Measurements from ENCODE around the gene TSPAN18.

DNA sequence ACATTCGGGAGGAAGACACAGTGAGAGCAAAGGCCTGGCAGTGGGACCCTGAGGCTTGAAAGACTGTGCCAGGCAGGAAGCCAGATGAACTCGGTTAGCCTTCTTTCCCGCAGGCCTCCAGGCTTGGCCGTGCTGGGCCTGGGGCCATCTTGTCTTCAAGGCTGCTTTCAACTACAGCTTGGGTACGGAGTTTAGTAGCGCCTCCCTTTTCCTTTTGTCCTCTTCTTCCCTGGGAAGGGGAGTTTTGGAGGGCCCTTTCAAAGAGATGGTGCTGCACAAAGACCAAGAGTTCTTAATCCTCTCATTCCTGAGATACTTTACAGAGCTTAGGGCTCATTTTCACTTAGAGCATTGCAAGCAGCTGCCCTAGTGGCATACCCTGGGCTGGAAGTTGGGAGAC is 136.5 kb downstream of the TSPAN18 start:
- TF ChIP-seq, protein P1, sequence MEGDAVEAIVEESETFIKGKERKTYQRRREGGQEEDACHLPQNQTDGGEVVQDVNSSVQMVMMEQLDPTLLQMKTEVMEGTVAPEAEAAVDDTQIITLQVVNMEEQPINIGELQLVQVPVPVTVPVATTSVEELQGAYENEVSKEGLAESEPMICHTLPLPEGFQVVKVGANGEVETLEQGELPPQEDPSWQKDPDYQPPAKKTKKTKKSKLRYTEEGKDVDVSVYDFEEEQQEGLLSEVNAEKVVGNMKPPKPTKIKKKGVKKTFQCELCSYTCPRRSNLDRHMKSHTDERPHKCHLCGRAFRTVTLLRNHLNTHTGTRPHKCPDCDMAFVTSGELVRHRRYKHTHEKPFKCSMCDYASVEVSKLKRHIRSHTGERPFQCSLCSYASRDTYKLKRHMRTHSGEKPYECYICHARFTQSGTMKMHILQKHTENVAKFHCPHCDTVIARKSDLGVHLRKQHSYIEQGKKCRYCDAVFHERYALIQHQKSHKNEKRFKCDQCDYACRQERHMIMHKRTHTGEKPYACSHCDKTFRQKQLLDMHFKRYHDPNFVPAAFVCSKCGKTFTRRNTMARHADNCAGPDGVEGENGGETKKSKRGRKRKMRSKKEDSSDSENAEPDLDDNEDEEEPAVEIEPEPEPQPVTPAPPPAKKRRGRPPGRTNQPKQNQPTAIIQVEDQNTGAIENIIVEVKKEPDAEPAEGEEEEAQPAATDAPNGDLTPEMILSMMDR (IDR thresholded peaks at IDR 0.05): no peak
- no peak for TF ChIP-seq NFIC (IDR thresholded peaks at IDR 0.05; ENCODE audit: borderline replicate concordance)
- TF ChIP-seq JUND (IDR thresholded peaks at IDR 0.05): no peak
- TF ChIP-seq ELF1 (IDR thresholded peaks at IDR 0.05): no peak
- no peak for TF ChIP-seq SIN3A (IDR thresholded peaks at IDR 0.05; ENCODE audit: borderline replicate concordance, low read depth, low read length)
- TF ChIP-seq FOXM1 (IDR thresholded peaks at IDR 0.05; ENCODE audit: low read depth): no peak
- TF ChIP-seq, protein P2, sequence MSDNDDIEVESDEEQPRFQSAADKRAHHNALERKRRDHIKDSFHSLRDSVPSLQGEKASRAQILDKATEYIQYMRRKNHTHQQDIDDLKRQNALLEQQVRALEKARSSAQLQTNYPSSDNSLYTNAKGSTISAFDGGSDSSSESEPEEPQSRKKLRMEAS (IDR thresholded peaks at IDR 0.05; ENCODE audit: low read depth): no peak
- TF ChIP-seq TAF1 (IDR thresholded peaks at IDR 0.05; ENCODE audit: borderline replicate concordance, low read depth, low read length): no peak
- TF ChIP-seq, protein P3, sequence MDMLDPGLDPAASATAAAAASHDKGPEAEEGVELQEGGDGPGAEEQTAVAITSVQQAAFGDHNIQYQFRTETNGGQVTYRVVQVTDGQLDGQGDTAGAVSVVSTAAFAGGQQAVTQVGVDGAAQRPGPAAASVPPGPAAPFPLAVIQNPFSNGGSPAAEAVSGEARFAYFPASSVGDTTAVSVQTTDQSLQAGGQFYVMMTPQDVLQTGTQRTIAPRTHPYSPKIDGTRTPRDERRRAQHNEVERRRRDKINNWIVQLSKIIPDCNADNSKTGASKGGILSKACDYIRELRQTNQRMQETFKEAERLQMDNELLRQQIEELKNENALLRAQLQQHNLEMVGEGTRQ (IDR thresholded peaks at IDR 0.05; ENCODE audit: borderline replicate concordance, low read depth, low read length): no peak
- TF ChIP-seq EZH2phosphoT487 (IDR thresholded peaks at IDR 0.05; ENCODE audit: borderline replicate concordance, low read depth): no peak
- TF ChIP-seq, protein P4, sequence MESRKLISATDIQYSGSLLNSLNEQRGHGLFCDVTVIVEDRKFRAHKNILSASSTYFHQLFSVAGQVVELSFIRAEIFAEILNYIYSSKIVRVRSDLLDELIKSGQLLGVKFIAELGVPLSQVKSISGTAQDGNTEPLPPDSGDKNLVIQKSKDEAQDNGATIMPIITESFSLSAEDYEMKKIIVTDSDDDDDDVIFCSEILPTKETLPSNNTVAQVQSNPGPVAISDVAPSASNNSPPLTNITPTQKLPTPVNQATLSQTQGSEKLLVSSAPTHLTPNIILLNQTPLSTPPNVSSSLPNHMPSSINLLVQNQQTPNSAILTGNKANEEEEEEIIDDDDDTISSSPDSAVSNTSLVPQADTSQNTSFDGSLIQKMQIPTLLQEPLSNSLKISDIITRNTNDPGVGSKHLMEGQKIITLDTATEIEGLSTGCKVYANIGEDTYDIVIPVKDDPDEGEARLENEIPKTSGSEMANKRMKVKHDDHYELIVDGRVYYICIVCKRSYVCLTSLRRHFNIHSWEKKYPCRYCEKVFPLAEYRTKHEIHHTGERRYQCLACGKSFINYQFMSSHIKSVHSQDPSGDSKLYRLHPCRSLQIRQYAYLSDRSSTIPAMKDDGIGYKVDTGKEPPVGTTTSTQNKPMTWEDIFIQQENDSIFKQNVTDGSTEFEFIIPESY (IDR thresholded peaks at IDR 0.05; ENCODE audit: borderline replicate concordance, low read depth): no peak
- TF ChIP-seq CHD2 (IDR thresholded peaks at IDR 0.05; ENCODE audit: low read length, partially characterized antibody): no peak
- TF ChIP-seq, protein P5, sequence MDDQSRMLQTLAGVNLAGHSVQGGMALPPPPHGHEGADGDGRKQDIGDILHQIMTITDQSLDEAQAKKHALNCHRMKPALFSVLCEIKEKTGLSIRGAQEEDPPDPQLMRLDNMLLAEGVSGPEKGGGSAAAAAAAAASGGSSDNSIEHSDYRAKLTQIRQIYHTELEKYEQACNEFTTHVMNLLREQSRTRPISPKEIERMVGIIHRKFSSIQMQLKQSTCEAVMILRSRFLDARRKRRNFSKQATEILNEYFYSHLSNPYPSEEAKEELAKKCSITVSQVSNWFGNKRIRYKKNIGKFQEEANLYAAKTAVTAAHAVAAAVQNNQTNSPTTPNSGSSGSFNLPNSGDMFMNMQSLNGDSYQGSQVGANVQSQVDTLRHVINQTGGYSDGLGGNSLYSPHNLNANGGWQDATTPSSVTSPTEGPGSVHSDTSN (IDR thresholded peaks at IDR 0.05): no peak
